HepG2 (cell line): ENCODE data around the gene ATP5PF. TPM values are rescaled to one million over a fixed set of nuclear protein-coding genes. Genes with fewer than 3 reads are reported as not detected.

Experiments
- AKNA ChIP-seq: sonication (generic); formaldehyde crosslinking; IDR thresholded peaks from 2 replicates; pipeline ENCODE4 v1.4.0; 2020; ENCODE audit warnings: missing genetic modification reagents, borderline replicate concordance
- EED ChIP-seq: sonication (generic); formaldehyde crosslinking; IDR thresholded peaks from 2 replicates; pipeline ENCODE4 v1.5.0; 2020; ENCODE audit warnings: mild to moderate bottlenecking, missing genetic modification reagents
- FOXA1 ChIP-seq, 2 experiments: fragments of 450-650 bp in 1 of 2; sonication (generic) in 1 of 2; formaldehyde crosslinking in 1 of 2; IDR thresholded peaks; 2 replicates each; pipeline versions ENCODE4 v1.4.0 to v1.6.1; 2016 to 2020; ENCODE audit warnings: missing genetic modification reagents in 1 of 2
- MIER2 ChIP-seq: IDR thresholded peaks from 2 replicates; pipeline ENCODE4 v1.6.1; 2016; ENCODE audit warnings: missing biosample characterization, missing genetic modification reagents
- MXD3 ChIP-seq: IDR thresholded peaks from 2 replicates; pipeline ENCODE4 v1.6.1; 2016; ENCODE audit warnings: mild to moderate bottlenecking, missing biosample characterization, missing genetic modification reagents
- MZF1 ChIP-seq: sonication (generic); formaldehyde crosslinking; IDR thresholded peaks from 2 replicates; pipeline ENCODE4 v1.8.1; 2023; ENCODE audit warnings: mild to moderate bottlenecking, missing genetic modification reagents, borderline replicate concordance
- RBFOX2 ChIP-seq: fragments of 200-400 bp; formaldehyde crosslinking; IDR thresholded peaks from 2 replicates; pipeline ENCODE4 v1.6.1; 2017; ENCODE audit warnings: low read depth, mild to moderate bottlenecking, low read length
- RBM22 ChIP-seq: fragments of 200-400 bp; formaldehyde crosslinking; optimal IDR thresholded peaks from 2 replicates; pipeline ENCODE3; 2017; ENCODE audit warnings: mild to moderate bottlenecking, low read length, moderate library complexity
- SKIL ChIP-seq: sonication (generic); formaldehyde crosslinking; IDR thresholded peaks from 2 replicates; pipeline ENCODE4 v1.8.0; 2022; ENCODE audit warnings: missing genetic modification reagents, mild to moderate bottlenecking, moderate library complexity, borderline replicate concordance
- SNAPC2 ChIP-seq: sonication (generic); formaldehyde crosslinking; IDR thresholded peaks from 2 replicates; pipeline ENCODE4 v1.8.1; 2022; ENCODE audit warnings: mild to moderate bottlenecking, missing genetic modification reagents
- SYNCRIP ChIP-seq: fragments of 200-400 bp; formaldehyde crosslinking; IDR thresholded peaks from 2 replicates; pipeline ENCODE4 v1.6.1; 2018; ENCODE audit warnings: mild to moderate bottlenecking, low read depth, low read length; ENCODE audit not compliant: insufficient read depth
- TAF1 ChIP-seq: sonication (generic); formaldehyde crosslinking; IDR thresholded peaks from 2 replicates; pipeline ENCODE4 v1.4.0; 2020; ENCODE audit warnings: missing genetic modification reagents
- ZC3H4 ChIP-seq: sonication (generic); formaldehyde crosslinking; IDR thresholded peaks from 2 replicates; pipeline ENCODE4 v1.4.0; 2020; ENCODE audit warnings: missing genetic modification reagents, borderline replicate concordance
- ZMAT5 ChIP-seq: sonication (generic); formaldehyde crosslinking; IDR thresholded peaks from 2 replicates; pipeline ENCODE4 v1.5.0; 2020; ENCODE audit warnings: mild to moderate bottlenecking, low read depth, missing genetic modification reagents, borderline replicate concordance
- ZNF546 ChIP-seq: sonication (generic); formaldehyde crosslinking; conservative IDR thresholded peaks from 2 replicates; pipeline ENCODE4 v1.8.1; 2023; ENCODE audit warnings: mild to moderate bottlenecking, missing genetic modification reagents
- ZNF563 ChIP-seq: sonication (generic); formaldehyde crosslinking; IDR thresholded peaks from 2 replicates; pipeline ENCODE4 v1.8.0; 2022; ENCODE audit warnings: mild to moderate bottlenecking, moderate library complexity, missing genetic modification reagents
- ZNF589 ChIP-seq: sonication (generic); formaldehyde crosslinking; conservative IDR thresholded peaks from 2 replicates; pipeline ENCODE4 v1.8.0; 2022; ENCODE audit warnings: mild to moderate bottlenecking, moderate library complexity, missing genetic modification reagents
- ZNF598 ChIP-seq: sonication (generic); formaldehyde crosslinking; IDR thresholded peaks from 2 replicates; pipeline ENCODE4 v1.5.1; 2020; ENCODE audit warnings: mild to moderate bottlenecking, missing genetic modification reagents, borderline replicate concordance
- ZNF615 ChIP-seq: sonication (generic); formaldehyde crosslinking; IDR thresholded peaks from 2 replicates; pipeline ENCODE4 v1.5.0; 2020; ENCODE audit warnings: mild to moderate bottlenecking, missing genetic modification reagents, borderline replicate concordance
- ZNF703 ChIP-seq: sonication (generic); formaldehyde crosslinking; IDR thresholded peaks from 2 replicates; pipeline ENCODE4 v1.5.1; 2020; ENCODE audit warnings: missing genetic modification reagents, mild to moderate bottlenecking, moderate library complexity, borderline replicate concordance
- polyA plus RNA-seq, 8 experiments: library from polyadenylated mRNA; depleted of rRNA in 3 of 8; stranded (reverse) in 7 of 8; unstranded in 1 of 8; fragments of >200 nt; fragmentation: Illumina TruSeq in 4 of 8; extraction: Trizol in 4 of 8; gene quantifications; 2 replicates each; pipeline versions ENCODE4 v1.2.1 to v1.2.3, GENCODE V29; 2011 to 2016; ENCODE audit warnings: low read depth in 4 of 8, missing spikeins in 1 of 8, mixed read lengths in 1 of 8; ENCODE audit not compliant: insufficient read depth in 1 of 8
- total RNA-seq, 5 experiments: library from RNA; depleted of rRNA; stranded (reverse); fragments of >200 nt; fragmentation: Illumina TruSeq; extraction: Trizol; gene quantifications; 2 replicates each; pipeline ENCODE4 v1.2.3, GENCODE V29; 2016; ENCODE audit warnings: low read depth in 1 of 5

The ATP5PF gene
- total and polyA plus RNA-seq, 2 of the 13 experiments (the other 11 are each of a cell fraction or from before 2014, with no cell fraction given) = 131 to 157 TPM

GRCh38 chr21:25734904-25735645 lies at the start of gene ATP5PF, which contains the start of gene GABPA (continued):
- no peak for TF ChIP-seq AKNA (CRISPR knock-in tag)
- peak; percentile 60 for TF ChIP-seq RBM22
- TF ChIP-seq ZNF615 = no peak
- TF ChIP-seq MIER2 (CRISPR knock-in tag) = 0 out of 2 replicates have a peak, but pooled peaks have one; percentile 20
- TF ChIP-seq ZMAT5 (CRISPR knock-in tag) = no peak
- 0 out of 2 replicates have a peak, but pooled peaks have one; percentile 56 for TF ChIP-seq MZF1 (CRISPR knock-in tag)
- TF ChIP-seq TAF1 (CRISPR knock-in tag) = peak; percentile 76; the same call in 1 of the 2 replicates
- TF ChIP-seq ZNF589 (CRISPR knock-in tag) = no peak
- no peak for TF ChIP-seq ZNF703 (CRISPR knock-in tag)
- no peak for TF ChIP-seq ZNF563
- TF ChIP-seq SYNCRIP = no peak
- TF ChIP-seq ZC3H4 (CRISPR knock-in tag) = peak; percentile 98
- TF ChIP-seq FOXA1 (IDR thresholded peaks at IDR 0.05) = no peak
- 0 out of 2 replicates have a peak, but pooled peaks have one; percentile 27 for TF ChIP-seq FOXA1 (CRISPR knock-in tag; IDR thresholded peaks at IDR 0.05)
- peak; percentile 29; the same call in 1 of the 2 replicates for TF ChIP-seq SNAPC2 (CRISPR knock-in tag)
- TF ChIP-seq MXD3 (CRISPR knock-in tag) = no peak; the same call in none of the 2 replicates
- peak; percentile 83 for TF ChIP-seq RBFOX2
- no peak for TF ChIP-seq ZNF598 (CRISPR knock-in tag)
- peak; percentile 69; the same call in 1 of the 2 replicates for TF ChIP-seq SKIL (CRISPR knock-in tag)
- TF ChIP-seq ZNF546 = no peak
- peak; percentile 24; the same call in 1 of the 2 replicates for TF ChIP-seq EED (CRISPR knock-in tag)
